Endometrial microvascular endothelial cells (primary cell): ENCODE measurements around the gene WASF3. TPM values are rescaled to one million over a fixed set of nuclear protein-coding genes. Genes with fewer than 3 reads are reported as not detected.

Experiments used
- in situ Hi-C: cut with HindIII; loops from 2 replicates; pipeline ENCODE4 v1.10.0; 2017; ENCODE audit warnings: low sequenced_read_pairs, low pct_unique_long_range_greater_than_20kb; ENCODE audit errors: inconsistent ontology term
- total RNA-seq: library from RNA; depleted of rRNA; stranded (reverse); fragments of >200 nt; gene quantifications from one replicate; pipeline ENCODE4 v1.2.3, GENCODE V29; 2015; ENCODE audit errors: inconsistent ontology term

WASF3 gene
- total RNA-seq, 1 donor from 2014 or later = 1.1 TPM

GRCh38 chr13:26664286-26664685, 106.8 kb downstream of the WASF3 start:
- in situ Hi-C loops = no loop called here

DNA sequence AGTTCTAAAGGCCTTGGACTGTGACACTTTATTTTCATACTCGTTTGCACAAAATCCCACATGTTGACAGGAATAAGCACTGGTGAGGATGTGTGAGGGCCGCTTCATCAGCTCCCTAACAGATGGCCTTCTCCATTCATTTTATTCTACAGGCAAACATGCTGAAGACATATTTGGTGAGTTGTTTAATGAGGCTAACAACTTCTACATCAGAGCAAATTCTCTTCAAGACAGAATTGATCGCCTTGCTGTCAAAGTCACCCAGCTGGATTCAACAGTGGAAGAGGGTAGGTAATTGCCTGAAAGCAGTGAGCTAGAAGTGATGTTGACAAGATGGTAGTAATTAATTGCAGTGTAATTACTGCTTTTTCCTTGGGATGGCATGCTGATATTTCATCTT, 107.4 kb downstream of the WASF3 start:
- in situ Hi-C loops = no loop called here

- in situ Hi-C loops = no loop called here
Measured at GRCh38 chr13:26668357-26669146, 111.1 kb downstream of the WASF3 start.

DNA sequence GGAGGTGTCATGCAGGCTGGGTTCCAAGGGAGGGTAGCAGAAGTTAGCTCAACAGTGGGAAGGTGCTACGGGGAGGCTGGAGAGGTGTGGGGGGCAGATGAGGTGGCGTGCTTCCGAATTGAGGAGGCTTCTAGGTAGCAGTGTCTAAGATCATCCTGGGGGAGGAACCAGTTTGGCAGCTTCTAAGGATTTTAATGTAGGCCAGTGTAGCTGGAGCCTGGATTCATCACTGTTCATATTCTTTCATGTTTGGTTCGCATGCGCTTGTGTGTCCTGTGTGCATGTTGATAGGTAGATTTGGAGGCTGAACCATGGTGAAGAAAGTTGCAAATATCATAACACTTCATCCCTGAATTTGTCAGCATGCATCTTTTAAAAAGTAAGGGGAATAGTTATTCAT, 116.4 kb downstream of the WASF3 start:
- in situ Hi-C loops = no loop called here

DNA sequence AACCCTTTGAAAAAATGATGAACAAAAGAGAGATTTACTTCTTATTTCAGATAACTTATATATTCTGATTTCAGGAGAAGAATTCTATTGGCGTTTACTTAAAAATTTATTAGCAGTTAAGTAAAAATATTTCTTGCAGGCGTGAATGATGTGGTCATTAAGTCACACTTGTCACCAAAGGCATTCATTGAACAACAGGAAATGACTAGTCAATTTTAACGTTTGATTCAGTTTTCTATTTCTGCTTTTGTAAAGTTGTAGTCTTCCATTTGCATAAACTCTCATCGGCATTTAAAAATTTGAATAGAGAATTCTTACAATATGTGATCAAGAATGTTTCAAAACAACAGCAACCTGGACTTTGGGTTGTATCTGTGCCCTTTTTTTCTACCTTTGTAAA, 119.7 kb downstream of the WASF3 start:
- in situ Hi-C loops = no loop called here

DNA sequence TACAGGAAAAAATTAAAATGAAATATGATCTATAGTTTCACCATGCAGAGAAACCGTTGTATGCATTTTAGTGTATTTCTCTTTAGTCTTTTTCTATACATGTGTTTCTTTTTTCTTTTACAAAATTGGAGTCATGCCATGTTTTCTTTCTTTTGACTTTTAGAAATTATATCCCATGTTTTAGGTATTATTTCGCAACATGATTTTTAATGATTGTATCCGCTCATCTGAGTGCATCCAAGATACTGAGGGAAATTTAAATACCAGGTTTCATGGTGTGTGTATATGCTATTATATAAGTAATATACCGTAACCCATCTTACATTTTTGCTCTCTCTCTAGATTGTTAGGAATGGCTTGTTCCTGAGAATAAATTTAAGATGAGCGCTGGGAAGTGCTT, 120.8 kb downstream of the WASF3 start:
- in situ Hi-C loops = no loop called here

- in situ Hi-C loops = no loop called here
Measured at GRCh38 chr13:26678796-26679195, 121.3 kb downstream of the WASF3 start.

- in situ Hi-C loops = no loop called here
Measured at GRCh38 chr13:26679411-26680122, 122.1 kb downstream of the WASF3 start.

GRCh38 chr13:26680123-26680450, 122.6 kb downstream of the WASF3 start:
- in situ Hi-C loops = no loop called here

DNA sequence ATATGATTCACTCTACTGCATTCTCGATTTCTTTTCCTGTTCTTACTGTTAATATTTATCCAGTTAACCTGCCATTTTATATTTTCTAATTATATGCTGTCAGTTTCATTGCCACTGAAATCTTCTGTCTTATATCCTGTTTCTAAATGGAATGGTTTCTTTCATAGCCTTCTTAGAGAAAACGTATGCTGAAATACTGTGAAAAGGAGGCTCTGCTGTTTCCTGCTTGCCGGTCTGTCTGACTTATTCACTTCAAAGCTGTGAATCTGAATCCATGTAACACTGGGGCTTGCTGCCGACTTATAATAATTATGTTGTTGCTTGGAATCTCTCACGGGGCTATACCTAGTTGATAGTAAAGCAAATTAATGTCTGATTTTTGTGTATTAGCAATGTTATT, 123.1 kb downstream of the WASF3 start:
- in situ Hi-C loops = no loop called here

DNA sequence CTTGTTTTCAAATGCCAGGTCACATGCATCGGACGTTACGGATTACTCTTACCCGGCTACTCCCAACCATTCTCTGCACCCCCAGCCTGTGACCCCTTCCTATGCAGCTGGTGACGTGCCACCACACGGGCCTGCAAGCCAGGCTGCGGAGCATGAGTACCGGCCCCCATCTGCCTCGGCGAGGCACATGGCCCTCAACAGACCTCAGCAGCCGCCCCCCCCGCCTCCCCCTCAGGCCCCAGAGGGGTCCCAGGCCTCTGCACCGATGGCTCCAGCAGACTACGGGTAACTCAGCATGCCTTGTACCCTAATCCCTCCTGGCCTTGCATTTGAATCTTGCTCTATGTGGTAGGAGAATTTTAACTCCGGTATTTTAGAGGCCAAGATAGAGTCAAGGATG, 123.6 kb downstream of the WASF3 start:
- in situ Hi-C loops = no loop called here

DNA sequence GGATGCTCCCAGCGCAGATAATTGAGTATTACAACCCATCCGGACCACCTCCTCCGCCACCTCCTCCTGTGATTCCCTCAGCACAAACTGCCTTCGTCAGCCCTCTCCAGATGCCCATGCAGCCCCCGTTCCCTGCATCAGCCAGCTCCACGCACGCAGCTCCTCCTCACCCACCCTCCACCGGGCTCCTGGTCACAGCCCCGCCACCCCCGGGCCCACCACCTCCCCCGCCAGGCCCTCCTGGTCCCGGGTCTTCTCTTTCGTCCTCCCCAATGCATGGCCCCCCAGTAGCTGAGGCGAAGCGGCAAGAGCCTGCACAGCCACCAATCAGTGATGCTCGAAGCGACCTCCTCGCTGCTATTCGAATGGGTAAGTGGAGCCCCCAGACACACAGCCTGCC, 125.1 kb downstream of the WASF3 start:
- in situ Hi-C loops = no loop called here

- in situ Hi-C loops = no loop called here
Measured at GRCh38 chr13:26685606-26686005, 128.1 kb downstream of the WASF3 start.

GRCh38 chr13:26686285-26686684, 128.8 kb downstream of the WASF3 start:
- in situ Hi-C loops = no loop called here

DNA sequence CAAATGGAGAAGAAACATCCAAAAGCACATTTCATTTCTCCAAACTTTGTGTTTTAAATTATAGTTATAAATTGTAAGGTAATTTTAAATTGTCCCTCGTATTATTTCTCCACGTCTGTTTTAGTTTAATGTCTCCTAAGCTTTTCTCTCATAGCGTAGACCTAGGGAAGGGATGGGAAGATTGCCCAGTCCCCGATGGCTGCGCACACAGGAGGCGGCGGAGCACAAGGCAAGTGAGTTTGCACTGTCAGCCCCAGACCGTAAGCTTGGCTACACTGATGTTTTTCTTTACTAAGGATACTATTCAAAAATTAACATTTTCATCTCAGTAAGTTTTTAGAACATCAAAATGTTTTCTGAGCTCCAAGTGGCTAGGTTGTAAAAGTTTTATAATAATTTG, 130.8 kb downstream of the WASF3 start:
- in situ Hi-C loops = no loop called here

GRCh38 chr13:26688980-26689379, 131.5 kb downstream of the WASF3 start:
- in situ Hi-C loops = no loop called here

- in situ Hi-C loops = no loop called here
Measured at GRCh38 chr13:26693749-26694463, 136.4 kb downstream of the WASF3 start.

- in situ Hi-C loops = no loop called here
Measured at GRCh38 chr13:26694609-26695359, 137.3 kb downstream of the WASF3 start.

DNA sequence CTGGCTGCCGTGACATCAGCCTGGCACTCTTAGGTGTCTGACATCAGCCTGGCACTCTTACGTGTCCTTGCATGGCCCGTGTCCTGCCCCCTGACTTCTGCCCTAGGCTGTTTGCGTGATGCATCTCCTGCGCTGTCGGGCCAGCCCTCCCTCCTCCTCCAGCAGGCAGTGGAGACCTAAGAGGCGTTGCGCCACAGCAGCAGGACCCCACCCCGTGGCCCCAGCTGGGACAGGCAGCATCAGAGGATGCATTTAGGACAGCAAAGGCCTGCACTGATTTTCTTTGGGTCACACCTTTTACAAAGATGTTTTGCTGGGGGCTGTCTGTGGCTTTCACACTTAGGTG, 137.8 kb downstream of the WASF3 start:
- in situ Hi-C loops = no loop called here
